ENCODE measurements around the gene EPHB1.

Gene EPHB1

DNA sequence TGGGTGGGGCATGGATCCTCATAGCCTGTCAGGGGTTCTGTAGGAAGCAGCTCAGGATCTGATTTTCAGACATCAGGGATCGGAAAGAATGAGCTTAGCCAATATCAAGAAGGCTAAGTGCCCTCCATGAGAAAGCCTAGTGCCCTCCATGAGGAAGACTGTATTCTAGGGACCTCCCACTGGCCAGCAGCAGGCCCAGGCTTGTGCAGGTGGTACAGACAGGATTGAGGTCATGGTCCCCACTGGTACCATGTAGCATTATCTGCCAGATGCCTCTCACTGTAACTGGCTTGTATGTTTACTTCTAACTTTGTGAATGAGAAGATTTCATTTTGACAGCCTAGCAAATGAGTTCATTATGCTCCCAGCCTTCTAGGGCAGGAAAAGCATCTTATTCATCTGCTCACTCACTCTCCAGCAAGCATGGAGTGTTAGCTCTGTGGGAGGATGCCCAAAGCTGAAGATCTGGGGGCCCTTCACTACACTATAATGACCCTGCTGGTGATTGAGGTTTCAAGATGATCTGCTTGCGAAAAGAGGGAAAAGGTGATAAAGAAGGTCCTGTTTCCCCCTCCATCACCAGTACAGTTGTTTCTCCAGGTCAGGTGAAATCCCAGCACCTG is 7.5 kb downstream of the EPHB1 start:
- Histone ChIP-seq H3K36me3 (ENCODE audit: insufficient read depth, low read length) (no peaks in the 10 kb centered on the region), H3K27me3 (ENCODE audit: insufficient read depth, low read length) (no peaks in the 10 kb centered on the region), H3K9ac (ENCODE audit: low read length) (no peak overlapping the region), H3F3A (ENCODE audit: insufficient read depth, low read length) (no peaks in the 10 kb centered on the region), H3K9me3 (ENCODE audit: low read length) (no peaks in the 10 kb centered on the region), H3K79me2 (ENCODE audit: insufficient read depth, low read length) (no peaks in the 10 kb centered on the region), H2AFZ (ENCODE audit: low read length) (no peak overlapping the region), H3K4me2 (ENCODE audit: low read length) (no peak overlapping the region), H4K20me1 (ENCODE audit: insufficient read depth, low read length) (no peaks in the 10 kb centered on the region), H3K27ac (ENCODE audit: low read depth, low read length, poor library complexity, severe bottlenecking) (no peak overlapping the region), H3K9me2 (ENCODE audit: low read depth, low read length) (no peaks in the 10 kb centered on the region), H3K4me1 (ENCODE audit: insufficient read depth, low read length, severe bottlenecking) (no peaks in the 10 kb centered on the region), H3K4me3 (ENCODE audit: low read depth, low read length, poor library complexity, severe bottlenecking) (no peak overlapping the region)
- no peak for TF ChIP-seq EZH2 (IDR thresholded peaks at IDR 0.05; ENCODE audit: borderline replicate concordance, low read length)
- TF ChIP-seq, protein P1, sequence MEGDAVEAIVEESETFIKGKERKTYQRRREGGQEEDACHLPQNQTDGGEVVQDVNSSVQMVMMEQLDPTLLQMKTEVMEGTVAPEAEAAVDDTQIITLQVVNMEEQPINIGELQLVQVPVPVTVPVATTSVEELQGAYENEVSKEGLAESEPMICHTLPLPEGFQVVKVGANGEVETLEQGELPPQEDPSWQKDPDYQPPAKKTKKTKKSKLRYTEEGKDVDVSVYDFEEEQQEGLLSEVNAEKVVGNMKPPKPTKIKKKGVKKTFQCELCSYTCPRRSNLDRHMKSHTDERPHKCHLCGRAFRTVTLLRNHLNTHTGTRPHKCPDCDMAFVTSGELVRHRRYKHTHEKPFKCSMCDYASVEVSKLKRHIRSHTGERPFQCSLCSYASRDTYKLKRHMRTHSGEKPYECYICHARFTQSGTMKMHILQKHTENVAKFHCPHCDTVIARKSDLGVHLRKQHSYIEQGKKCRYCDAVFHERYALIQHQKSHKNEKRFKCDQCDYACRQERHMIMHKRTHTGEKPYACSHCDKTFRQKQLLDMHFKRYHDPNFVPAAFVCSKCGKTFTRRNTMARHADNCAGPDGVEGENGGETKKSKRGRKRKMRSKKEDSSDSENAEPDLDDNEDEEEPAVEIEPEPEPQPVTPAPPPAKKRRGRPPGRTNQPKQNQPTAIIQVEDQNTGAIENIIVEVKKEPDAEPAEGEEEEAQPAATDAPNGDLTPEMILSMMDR (IDR thresholded peaks at IDR 0.05; ENCODE audit: low read length): no peak

DNA sequence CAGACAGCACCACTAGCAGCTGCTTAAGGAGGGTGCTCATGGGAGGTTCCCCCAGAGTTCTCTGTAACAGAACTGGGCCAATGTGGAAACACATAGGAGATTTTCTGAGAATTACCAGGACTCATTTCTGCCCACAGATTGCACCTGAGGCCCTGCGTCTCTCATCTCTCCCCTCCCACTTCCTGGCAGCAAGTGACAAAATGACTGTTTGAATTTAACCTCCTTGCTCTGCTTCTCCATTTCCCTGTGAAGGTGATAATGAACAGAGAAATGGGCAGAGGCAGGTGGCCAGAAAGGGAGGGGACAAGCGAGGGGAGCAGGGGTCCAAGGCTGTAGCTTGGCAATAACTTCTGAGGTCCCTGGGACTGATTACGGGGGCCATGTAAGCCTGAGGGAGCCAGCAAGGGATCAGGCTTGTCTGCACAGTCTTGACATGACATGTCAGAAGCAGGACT is 8.0 kb downstream of the EPHB1 start:
- H3K4me3 ChIP-seq (ENCODE audit: low read depth, low read length, poor library complexity, severe bottlenecking): no peak overlapping the region
- H3K9me3 ChIP-seq (ENCODE audit: low read length): no peaks in the 10 kb centered on the region
- H3K4me2 ChIP-seq (ENCODE audit: low read length): no peak overlapping the region
- H3K36me3 ChIP-seq (ENCODE audit: insufficient read depth, low read length): no peaks in the 10 kb centered on the region
- no peak overlapping the region for H3K9ac ChIP-seq (ENCODE audit: low read length)
- H3K4me1 ChIP-seq (ENCODE audit: insufficient read depth, low read length, severe bottlenecking): no peaks in the 10 kb centered on the region
- no peaks in the 10 kb centered on the region for H3F3A ChIP-seq (ENCODE audit: insufficient read depth, low read length)
- H3K27me3 ChIP-seq (ENCODE audit: insufficient read depth, low read length): no peaks in the 10 kb centered on the region
- no peaks in the 10 kb centered on the region for H3K9me2 ChIP-seq (ENCODE audit: low read depth, low read length)
- H4K20me1 ChIP-seq (ENCODE audit: insufficient read depth, low read length): no peaks in the 10 kb centered on the region
- no peak overlapping the region for H3K27ac ChIP-seq (ENCODE audit: low read depth, low read length, poor library complexity, severe bottlenecking)
- TF ChIP-seq EZH2 (IDR thresholded peaks at IDR 0.05; ENCODE audit: borderline replicate concordance, low read length): no peak
- TF ChIP-seq, protein P1 (IDR thresholded peaks at IDR 0.05; ENCODE audit: low read length): no peak
- H2AFZ ChIP-seq (ENCODE audit: low read length): no peak overlapping the region
- H3K79me2 ChIP-seq (ENCODE audit: insufficient read depth, low read length): no peaks in the 10 kb centered on the region

DNA sequence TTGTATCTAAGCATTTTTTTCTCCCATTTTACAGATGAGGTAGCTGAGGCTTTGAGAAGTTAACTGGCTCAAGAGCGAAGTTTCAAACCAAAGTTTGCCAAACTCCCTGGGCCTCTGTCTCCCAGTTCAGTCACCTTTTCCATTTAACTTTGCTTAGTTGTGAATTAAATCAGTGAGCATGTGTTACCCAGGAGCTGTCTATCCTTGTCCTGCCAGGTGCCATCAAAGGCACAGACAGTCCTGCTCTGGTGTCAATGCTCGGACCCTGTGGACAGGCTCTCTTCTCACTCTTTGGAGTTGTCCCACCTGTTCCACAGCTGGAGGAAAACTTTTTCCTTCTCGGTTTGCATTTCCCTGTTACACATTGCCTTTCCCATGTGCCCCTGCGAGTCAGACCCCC is 8.6 kb downstream of the EPHB1 start:
- TF ChIP-seq, protein P1 (IDR thresholded peaks at IDR 0.05; ENCODE audit: low read length): no peak
- no peak for TF ChIP-seq EZH2 (IDR thresholded peaks at IDR 0.05; ENCODE audit: borderline replicate concordance, low read length)
- Histone ChIP-seq H3F3A (ENCODE audit: insufficient read depth, low read length) (no peaks in the 10 kb centered on the region), H3K27ac (ENCODE audit: low read depth, low read length, poor library complexity, severe bottlenecking) (no peak overlapping the region), H3K79me2 (ENCODE audit: insufficient read depth, low read length) (no peaks in the 10 kb centered on the region), H3K9me3 (ENCODE audit: low read length) (no peaks in the 10 kb centered on the region), H2AFZ (ENCODE audit: low read length) (no peak overlapping the region), H3K9me2 (ENCODE audit: low read depth, low read length) (no peaks in the 10 kb centered on the region), H4K20me1 (ENCODE audit: insufficient read depth, low read length) (no peaks in the 10 kb centered on the region), H3K9ac (ENCODE audit: low read length) (no peak overlapping the region), H3K4me3 (ENCODE audit: low read depth, low read length, poor library complexity, severe bottlenecking) (no peak overlapping the region), H3K4me1 (ENCODE audit: insufficient read depth, low read length, severe bottlenecking) (no peaks in the 10 kb centered on the region), H3K36me3 (ENCODE audit: insufficient read depth, low read length) (no peaks in the 10 kb centered on the region), H3K27me3 (ENCODE audit: insufficient read depth, low read length) (no peaks in the 10 kb centered on the region), H3K4me2 (ENCODE audit: low read length) (no peak overlapping the region)
